HG03066 (cell line): Measurements from ENCODE around the gene SLC25A13.

Experiments
- ATAC-seq: cut with Tn5 transposase; IDR thresholded peaks from one replicate; pipeline ENCODE4 v1.9.1; 2021; ENCODE audit warnings: low read depth; ENCODE audit not compliant: unreplicated experiment

The SLC25A13 gene

DNA sequence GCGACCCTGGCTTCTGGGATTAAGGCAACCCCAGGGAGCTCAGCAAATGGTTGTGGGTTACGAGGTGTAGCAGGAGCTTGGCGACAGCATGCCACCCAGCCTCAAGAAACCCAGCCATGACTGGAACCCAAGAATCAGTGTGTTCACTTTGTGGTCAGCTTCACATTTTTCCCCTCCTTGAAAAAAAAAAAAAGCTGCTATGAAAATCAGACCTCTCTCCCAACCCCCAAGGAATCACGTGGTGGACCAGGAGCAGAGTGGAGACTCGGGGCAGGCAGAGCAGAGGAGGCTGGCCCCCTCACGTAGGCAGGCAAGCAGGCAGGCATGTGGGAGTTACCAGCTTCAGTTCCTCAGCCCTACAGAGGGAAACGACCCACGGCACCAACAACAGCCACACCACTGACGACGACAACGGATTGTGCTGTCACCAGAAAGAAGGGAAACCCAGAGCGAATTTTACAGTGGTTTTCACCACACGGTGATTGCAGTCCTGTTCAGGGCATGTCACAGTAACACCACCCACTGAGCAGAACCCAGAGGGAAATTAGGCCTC, 203.4 kb downstream of the SLC25A13 start:
- no peak for ATAC-seq

- no peak for ATAC-seq
Observed at GRCh38 chr7:96116173-96116572, 205.7 kb downstream of the SLC25A13 start.

DNA sequence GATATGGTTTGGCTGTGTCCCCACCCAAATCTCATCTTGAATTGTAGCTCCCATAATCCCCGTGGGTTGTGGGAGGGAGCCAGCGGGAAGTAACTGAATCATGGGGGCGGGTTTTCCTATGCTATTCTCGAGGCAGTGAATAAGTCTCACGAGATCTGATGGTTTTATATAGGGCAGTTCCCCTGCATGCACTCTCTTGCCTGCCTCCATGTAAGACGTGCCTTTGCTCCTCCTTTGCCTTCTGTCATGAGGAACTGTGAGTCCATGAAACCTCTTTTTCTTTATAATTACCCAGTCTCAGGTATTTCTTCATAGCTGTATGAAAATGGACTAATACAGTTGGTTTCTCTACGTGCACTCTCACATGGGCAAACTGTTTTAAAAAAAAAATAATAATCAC, 207.7 kb downstream of the SLC25A13 start:
- ATAC-seq: no peak

- ATAC-seq: no peak
Observed at GRCh38 chr7:96111405-96111804, 210.5 kb downstream of the SLC25A13 start.

DNA sequence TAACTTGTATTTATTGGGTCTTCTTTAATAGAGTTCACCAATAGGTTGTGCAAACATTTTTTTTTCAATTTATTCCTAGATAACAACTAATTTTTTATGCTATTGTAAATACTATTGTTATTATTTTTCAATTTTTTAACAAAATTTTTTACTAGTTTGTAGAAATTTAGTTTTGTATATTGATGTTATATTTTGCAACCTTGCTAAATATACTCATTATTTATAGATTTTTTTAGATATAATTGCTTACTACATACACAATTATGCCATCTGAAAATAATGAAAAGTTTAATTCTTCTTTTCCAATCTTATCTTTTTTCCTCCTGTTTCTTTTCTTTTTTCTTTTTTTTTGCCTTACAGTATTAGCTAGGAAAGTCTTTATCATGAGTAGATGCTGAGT, 216.9 kb downstream of the SLC25A13 start:
- no peak for ATAC-seq

DNA sequence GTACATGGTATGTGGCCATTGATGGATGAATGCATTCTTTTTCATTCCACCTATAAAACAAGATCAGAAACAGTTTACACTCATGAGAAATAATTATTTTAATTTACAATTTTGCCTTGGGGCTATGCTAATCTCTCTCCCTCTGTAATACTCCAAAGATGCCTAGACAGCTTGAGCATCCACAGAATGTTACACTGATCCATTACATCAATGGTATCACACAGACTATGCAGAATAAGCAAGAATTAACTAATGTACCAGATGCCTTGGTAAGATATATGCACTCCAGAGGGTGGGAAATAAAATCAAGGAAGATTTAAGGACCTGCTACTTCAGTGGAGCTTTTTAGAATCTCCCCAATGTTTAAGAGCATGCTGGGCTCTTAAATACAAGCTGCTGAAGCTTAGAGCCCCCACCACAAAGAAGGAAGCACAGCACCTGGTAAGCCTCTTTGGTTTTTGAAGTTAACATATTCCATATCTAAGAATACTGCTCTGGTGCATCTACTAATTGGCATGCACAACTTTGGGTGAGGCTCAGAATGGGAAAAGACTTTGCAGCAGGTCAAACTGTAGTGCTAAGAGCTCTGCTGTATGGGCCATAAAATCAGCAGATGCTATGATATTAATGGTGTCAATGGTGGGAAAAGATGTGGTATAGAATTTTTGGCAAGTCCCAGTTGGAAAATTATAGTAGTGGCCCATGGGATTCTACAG, 219.6 kb downstream of the SLC25A13 start:
- ATAC-seq: no peak

- ATAC-seq: no peak
Observed at GRCh38 chr7:96100737-96101136, 221.2 kb downstream of the SLC25A13 start.

GRCh38 chr7:96097835-96098234, 224.1 kb downstream of the SLC25A13 start:
- no peak for ATAC-seq

GRCh38 chr7:96093435-96093834, 228.5 kb downstream of the SLC25A13 start:
- no peak for ATAC-seq

GRCh38 chr7:96090756-96091155, 231.1 kb downstream of the SLC25A13 start:
- ATAC-seq: no peak

GRCh38 chr7:96089511-96089910, 232.4 kb downstream of the SLC25A13 start:
- no peak for ATAC-seq

DNA sequence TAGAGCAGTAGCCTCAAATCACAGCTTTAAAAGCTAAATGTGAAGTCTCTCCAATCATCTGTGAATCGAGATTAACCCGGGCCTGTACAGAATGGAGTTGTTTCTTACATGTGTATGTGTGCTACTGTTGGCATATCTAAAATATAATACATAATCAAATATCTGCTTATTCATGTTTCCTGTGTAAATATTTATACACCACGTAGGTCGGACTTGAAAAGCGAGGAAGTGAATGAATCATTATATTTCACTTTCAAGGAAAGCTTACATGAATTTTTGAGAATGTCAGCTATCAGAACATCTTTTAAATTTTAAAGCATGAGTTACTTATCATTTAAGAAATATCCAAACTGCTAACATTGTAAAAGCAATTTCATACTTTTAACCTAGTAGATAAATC, 233.3 kb downstream of the SLC25A13 start:
- no peak for ATAC-seq

DNA sequence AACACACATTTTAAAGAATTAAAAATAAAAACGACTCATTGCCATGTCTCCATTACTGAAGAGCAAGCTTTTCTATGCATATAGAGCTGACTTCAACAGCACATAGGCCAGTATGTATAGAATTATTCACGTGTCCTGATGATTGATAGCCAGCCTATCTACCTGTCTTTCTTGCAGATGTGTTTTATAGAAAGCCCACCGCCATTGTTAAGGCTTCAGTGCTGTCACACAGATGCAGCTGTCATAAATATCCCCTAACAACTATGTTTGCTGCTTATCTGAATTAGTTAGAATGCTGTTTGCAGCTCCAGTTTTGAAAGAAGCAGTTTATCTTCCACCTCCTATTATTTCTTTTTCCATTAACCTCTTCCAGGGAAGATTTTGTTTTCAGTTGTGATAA, 235.9 kb downstream of the SLC25A13 start:
- no peak for ATAC-seq

DNA sequence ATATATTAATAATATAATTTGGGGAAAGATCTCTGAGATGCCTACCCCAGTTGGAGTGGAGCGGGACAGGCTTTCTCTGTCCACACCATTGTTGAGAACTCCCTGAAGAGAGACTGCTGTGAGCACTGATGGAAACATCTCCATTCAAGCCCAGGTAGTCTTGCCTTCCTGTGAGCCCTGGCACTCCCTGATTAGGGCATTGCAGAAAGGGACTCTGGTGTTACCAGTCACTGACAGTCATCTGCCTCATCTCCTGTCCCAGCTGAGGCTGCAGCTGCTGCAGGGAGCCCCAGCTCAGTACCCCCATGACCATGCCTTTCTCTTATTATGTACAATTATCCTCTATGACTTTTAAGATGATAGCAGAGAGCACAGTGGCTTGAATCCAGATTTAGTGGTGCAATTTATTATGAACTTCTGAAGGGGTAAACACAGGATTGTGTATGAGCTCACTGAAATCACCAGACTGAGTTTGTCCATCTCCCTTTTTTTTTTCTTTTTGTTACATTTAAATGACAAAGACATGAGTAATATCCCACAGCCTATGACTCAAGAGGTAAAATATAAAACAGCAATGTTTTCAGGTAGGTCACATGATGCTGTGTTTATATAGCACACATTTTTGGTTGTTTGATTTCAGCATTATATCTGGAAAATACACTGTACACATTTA, 236.9 kb downstream of the SLC25A13 start:
- no peak for ATAC-seq

DNA sequence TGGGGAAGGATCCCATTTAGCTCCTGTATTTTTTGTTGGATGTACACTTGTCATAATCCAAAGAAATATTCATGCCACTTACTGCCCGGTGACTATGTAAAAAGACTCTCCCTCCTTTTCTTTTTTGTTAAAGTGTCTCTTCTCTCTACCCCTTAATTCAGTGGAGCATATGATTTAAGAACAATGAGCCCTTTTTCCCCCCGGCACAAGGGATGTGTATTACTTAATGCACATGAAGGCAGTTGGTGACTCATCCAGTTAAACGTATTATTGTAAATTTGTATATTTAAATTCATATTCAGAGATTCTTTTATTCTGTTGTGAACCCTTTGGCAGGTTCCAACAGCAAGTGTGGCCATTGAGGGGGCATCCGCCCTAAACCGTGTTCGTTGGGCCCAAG, 241.9 kb downstream of the SLC25A13 start:
- ATAC-seq: no peak

DNA sequence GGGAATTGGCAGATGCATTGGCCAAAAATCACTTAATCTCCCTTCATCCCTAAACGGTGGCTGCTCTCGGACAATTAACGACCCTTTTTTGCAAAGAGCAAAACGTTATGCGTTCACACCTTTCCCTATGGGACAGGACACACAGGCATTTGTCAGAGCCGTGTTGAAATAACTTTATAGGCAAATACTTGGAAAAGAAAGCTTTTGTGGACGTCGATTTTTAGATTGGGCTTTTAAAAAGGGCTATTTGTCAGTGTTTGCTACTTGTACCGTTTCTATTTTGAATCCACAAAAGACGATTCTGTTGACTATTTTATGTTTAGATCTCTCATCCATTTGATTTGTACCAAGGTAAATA, 245.6 kb downstream of the SLC25A13 start:
- ATAC-seq: no peak

DNA sequence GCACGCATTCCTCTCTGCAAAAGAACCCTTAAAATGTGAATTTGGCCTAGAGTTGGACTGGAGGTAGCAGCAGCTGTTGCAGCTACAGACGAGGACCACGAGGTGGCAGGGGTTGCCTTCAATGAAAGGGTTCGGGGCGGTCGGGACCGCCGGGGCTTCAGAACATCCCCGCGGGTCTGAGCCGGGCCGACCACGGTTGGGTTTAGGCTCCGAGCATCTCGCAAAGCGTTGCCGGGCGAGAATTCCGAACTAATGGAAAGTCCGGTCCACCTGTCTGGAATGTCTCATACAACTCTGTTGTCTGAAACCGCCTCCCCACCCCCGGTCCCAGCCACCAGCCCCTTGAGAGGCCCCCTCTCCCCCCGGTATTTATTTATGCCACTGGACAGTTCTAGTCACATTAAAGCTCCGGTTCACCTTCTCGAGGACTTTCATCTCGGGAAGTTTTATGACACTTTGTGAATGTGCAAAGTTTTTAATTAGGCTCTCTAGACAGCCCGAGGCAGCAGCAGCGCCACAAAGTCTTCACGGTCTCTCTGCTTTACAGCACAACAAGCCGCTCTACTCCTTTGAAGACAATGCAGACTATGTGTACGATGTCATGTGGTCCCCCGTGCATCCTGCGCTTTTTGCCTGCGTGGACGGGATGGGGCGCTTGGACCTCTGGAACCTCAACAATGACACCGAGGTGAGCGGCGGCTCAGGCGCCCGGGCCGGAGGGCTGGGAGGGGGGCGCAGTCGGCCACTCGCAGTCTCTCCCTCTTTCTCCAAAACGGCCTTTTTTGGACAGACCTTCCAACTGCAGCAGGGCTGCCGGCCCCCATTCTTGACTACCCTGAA, 246.2 kb downstream of the SLC25A13 start:
- peak; percentile 77 for ATAC-seq

DNA sequence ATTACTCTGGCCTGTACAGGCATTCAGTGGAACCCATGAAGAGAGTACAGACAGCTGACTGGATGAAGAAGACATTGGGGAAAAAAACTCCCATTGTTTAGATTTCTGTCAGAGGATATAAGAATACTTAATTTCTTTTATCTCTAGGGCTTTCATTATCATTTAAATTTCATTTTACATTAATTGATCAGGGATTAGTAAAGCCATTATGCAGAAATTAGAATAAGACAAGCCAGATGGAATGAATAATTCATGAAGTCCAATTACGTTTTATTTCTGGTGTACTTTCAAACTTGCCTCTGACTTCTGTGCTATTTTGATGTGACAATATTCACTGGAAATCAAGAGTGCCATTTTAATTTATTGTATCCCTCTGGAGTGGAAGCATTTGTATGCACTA, 247.0 kb downstream of the SLC25A13 start:
- no peak for ATAC-seq
